ENCODE results near the gene KPNA5.
"Not testable (repeated sequence)": the region's sequence is repeated elsewhere in the genome, so short reads cannot be mapped to it uniquely, and the experiment has no call there.

The KPNA5 gene

DNA sequence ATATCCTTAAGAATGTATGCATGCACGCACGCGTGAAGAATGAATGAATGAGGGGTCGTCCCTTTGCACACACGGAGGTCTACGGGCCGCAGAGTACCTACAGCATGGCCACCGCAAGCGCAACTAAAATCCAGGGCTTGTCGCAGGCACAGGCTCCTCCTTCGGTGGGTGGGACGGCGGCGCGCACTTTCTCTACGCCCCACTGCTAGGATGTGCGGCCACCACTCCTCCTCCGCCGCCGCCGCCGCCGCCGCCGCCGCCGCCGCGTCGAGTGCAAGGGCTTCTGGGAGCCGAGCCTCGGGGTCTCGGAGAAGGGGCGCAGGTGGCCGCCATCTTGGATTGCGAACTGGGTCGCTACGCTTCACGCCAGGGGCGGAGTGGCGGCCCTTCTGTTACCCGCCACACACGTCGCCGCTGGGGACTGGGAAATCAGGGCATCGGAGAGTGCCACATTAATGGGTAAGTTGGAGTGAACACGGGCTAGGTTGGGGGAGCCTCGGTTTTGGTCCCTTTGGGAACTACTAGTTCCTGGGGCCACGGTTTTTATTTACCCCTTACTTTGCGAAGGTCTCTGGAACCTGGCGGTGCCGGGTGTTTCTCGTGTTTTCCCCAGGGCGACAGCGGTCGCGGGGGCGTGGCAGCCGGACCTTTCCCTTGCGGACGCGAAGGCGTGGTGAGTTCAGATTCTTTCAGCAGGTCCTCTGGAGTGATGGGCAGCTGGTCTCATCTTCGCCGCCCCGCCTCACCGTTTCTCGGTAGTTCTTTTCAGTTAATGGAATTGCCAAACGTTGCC, at the start of gene KPNA5:
KPNA5 (plus strand) TSS at position 332 of the 793 bp plus-strand sequence; CDS start at position 456, 124 bp downstream.
- peak; percentile 85 for DNase-seq (ENCODE audit: low spot score)

DNA sequence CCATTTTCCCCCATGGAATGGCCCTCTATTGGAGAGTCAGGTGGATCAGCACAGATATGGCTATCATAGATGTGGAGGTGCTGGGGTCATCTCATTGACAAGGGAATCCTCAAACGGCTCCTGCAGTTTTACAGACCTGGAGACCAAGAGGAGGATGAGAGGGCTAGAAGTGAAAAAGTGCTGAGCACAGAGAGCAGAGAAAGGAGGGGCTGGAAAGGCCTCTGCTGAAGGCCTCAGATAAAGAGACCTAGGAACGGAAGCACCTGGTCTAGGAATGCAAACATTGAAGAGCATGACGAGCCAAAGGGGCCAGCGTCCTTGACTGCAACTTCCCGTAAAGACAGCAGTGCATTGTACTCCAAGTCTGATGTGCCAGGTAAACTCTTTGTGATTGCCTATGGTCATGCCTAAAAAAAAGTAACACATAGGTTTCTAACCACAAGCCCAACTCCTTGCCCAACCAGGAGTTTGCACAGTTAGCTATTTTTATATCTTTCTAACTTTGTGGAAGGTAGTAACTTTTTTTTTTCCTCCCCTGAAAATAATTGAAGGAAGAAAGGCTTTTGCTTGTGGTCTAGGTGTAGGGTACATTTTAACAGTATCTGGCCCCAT, 49.5 kb upstream of the KPNA5 start:
- no peak for DNase-seq (ENCODE audit: low spot score)

DNA sequence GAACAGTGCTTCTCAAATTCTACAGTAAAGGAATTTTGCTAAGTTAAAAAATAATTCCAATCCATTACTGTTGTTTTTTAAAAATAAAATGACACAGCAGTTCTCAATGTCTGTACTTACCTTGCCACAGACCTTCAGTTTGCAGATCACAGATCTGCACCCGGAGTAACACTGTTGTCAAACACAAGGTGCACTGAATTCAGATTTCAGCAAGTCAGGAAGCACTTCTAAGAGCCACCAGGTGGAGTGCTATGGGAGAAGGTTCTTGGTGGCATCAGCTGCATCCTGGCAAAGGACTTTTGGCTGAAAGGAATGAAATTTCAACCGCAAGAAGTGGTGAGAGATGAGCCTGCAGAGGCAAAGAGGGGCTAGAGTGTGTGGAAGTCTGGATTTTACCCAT, 47.3 kb upstream of the KPNA5 start:
- DNase-seq (ENCODE audit: low spot score) = no peak

DNA sequence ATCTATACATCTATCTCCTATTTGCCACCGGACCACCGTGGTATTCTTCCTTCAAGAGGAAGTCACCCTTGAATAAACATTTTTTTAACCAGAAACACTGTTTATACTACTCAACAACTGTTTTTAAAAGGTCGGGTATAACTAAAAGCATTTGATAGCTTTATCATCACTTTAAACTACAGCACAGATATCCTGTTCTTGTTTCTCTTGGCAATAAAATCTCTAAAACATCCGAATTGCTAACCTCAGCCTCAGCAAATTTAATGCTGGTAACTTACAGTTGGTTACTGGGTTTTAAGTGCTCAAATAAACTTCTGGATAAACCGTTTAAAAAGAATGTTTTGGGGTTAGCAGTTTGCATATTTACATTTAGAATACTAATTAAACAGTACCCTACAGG, 32.9 kb upstream of the KPNA5 start:
- DNase-seq (ENCODE audit: low spot score) = no peak

DNA sequence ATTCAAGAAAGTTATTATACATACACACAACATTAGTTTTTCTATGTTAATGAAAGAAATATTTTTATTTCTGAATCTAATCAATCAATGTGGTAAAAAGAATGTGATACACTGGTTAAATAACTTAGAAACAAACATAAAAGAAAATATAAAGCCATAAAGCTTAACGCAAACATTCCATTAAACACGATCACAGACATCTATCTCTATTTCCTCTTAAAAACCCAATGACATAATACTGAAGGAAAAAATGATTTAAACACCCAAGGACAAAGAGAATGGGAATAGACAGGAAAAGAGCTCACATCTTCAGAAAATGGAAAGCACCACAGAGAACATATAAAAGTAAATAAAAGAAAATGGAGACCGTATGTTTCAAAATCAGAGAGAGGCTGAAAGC, 31.9 kb upstream of the KPNA5 start:
- DNase-seq (ENCODE audit: low spot score) = no peak

DNA sequence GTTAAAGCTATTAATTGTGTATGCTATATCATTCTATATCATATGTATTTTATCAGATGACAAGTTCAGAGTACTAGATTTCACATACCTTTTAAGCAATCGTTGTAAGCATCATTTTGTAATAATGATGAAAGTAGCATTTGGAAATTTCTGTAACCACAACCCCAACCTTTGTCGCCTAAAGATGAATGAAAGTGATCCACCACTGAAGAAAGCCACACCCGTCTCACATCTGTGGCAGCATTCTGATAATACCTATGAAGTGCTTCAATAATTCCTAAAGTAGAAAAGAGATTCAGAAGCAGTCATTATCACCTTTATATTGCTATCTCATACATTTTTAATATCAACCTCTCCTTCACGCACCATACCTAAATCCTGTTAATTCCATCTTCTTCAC, 29.1 kb upstream of the KPNA5 start:
- no peak for DNase-seq (ENCODE audit: low spot score)

DNA sequence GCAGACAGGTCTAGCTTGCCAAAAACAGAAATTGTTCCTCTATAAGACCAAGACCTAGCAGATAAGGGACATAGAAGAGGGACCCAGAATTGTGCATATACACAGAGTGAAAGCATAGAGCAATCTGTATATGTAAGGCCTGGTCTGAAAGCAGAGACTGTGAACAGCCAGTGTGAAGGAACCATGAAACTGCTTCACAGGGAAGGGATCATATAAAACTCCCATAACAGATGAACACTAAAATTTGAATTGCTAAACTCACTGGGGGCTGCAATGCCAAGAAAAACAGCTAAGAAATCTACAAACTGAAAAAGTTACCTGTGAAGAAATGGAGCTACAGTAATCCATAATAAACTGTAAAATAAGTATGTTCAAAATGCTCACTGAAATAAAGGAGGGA, 19.4 kb upstream of the KPNA5 start:
- no peak for DNase-seq (ENCODE audit: low spot score)

DNA sequence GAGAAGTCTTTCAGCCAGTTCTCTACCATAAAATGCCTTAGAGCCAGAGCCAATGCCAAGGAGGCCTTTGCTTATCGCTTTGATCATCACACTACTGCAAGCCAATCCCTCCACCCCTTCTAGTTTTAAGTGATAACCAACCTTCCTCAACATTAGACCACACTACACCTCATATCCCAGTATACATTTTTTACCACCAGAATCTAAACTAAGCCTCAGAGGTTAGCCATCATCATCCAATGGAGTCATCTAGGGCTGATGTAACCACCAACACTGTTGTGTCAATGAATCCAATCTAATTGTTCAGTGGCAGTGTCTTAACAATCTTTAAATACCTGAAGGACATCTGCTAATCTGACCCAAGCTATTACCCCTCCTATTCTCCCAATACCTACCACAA, 18.8 kb upstream of the KPNA5 start:
- DNase-seq (ENCODE audit: low spot score) = no peak

DNA sequence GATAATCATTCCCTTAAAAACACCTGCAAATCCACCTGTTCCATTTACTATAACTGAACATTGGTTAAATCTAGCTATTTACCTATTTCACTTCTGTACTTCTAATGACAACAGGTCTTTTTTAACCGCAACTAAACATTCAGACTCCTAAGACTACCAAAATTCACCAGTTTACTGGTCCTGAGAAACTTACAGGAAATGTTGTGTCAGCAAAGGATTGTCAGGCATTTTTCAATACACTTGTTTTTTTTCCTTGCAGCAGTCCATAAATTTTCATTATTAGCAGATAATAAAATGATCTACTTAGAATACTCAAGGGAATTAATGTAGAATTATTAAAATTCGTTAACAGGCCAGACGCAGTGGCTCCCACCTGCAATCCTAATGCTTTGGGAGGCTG, 17.7 kb upstream of the KPNA5 start:
- no peak for DNase-seq (ENCODE audit: low spot score)

DNA sequence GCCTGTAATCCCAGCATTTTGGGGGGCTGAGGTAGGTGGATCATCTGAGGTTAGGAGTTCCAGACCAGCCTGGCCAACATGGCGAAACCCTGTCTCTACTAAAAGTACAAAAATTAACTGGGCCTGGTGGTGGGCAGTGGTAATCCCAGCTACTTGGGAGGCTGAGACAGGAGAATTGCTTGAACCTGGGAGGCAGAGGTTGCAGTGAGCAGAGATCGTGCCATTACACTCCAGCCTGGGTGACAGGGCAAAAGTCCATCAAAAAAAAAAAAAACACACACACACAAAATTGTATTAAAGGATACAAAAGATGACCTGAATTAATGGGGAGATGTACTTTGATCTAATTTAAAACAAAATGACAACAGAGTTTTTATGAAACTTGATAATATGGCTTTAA, 16.8 kb upstream of the KPNA5 start:
- not testable (repeated sequence) for DNase-seq (ENCODE audit: low spot score)

DNA sequence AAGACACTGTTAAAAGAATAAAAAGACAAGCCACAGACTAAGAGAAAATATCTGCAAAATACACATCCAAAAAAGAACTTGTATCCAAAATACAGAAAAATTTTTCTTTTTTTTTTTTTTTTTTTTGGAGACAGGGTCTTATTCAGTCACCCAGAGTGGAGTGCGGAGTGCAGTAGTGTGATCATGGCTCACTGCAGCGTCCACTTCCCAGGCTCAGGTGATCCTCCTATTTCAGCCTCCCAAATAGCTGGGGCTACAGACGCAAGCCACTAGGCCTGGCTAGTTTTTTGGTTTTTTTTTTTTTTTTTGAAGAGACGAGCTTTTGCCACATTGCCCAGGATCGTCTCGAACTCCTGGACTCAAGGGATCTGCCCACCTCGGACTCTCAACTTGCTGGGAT, 15.5 kb upstream of the KPNA5 start:
- no peak for DNase-seq (ENCODE audit: low spot score)

DNA sequence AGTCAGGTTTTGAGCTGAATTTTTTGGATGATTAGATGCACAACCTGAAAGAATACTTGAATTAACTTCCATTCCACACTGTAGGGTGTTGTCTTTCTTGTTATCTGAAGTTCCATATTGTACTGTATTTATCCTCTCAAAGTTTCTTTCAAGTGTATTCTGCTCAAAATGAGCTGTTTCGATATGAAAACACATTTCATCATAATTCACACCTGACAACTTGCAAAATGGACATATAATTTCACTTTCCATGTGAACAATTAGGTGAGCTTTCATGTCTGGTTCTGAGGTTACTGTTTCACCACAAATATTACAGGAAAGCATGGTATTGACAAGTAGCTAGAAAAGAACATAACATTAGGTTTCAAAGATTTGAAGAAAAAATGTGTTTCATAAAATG, 14.1 kb upstream of the KPNA5 start:
- no peak for DNase-seq (ENCODE audit: low spot score)

DNA sequence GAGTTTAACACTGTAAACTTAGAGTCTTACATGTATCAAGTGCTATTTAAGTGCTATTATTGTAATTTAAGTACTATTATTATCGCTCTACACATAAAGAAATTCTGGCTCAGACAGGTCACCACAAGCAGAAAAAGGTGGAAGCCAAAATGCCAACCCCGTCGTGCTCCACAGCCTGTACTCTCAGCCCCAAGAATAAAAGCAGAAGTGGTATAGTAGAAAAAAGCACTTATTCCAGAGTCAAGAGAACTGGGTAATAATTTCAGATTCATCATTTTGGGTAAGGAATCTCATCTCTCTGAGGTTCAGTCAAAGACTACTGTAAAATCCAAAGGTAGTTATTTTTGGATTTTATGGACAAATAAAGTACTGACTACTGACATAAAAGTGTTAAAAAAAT, 13.4 kb upstream of the KPNA5 start:
- DNase-seq (ENCODE audit: low spot score) = no peak

DNA sequence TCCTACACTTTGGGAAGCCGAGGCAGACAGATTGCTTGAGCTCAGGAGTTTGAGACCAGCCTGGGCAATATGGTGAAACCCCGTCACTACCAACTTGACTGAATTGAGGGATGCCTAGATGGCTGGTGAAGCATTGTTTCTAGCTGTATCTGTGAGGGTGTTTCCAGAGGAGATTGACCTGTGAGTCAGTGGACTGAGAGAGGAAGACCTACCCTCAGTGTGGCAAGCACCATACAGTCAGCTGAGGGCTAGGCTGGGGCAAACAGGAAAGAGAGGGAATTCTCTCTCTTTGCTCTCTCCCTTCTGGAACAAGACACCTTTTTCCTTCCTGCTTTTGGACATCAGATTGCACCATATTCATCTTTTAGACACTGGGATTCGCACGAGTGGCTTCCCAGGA, 8.7 kb upstream of the KPNA5 start:
- DNase-seq (ENCODE audit: low spot score) = no peak

DNA sequence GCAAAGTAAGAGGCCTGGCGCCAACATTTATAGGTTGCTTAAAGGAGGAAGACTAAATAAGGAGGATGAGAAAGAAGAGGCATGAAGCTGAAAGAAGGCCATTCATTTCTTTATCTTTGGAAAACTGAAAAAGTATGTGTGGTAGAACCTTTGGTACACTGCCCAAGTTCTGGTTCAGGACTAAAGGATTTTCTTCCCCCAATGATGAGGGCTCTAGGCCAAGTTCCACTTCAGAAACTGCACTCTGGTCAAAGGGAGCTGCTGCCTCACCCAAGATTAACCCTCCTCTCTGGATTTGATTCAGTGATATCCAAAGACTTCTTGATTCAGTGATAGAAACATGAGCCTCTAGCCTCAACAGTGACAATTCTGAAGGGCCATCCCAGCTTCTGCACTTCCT, 5.0 kb upstream of the KPNA5 start:
- no peak for DNase-seq (ENCODE audit: low spot score)

DNA sequence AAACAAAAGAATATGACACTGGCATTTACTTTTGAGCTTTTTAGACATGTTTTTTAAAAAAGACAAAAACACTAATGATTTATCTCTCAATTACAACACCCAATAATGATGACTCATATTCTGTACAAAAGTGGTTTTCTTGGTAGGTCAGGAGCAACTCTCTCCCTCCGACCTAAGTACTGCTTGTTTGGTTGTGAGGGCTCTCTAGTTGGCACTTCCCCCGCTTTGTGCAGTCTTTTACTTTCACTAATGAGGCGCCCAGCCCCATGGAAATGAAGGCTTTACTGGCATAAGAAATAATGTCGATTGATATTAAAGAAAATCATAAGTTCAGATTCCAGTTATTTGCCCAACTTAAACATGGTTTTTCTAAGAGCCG, 1.3 kb downstream of the KPNA5 start:
- DNase-seq (ENCODE audit: low spot score) = peak; percentile 28

DNA sequence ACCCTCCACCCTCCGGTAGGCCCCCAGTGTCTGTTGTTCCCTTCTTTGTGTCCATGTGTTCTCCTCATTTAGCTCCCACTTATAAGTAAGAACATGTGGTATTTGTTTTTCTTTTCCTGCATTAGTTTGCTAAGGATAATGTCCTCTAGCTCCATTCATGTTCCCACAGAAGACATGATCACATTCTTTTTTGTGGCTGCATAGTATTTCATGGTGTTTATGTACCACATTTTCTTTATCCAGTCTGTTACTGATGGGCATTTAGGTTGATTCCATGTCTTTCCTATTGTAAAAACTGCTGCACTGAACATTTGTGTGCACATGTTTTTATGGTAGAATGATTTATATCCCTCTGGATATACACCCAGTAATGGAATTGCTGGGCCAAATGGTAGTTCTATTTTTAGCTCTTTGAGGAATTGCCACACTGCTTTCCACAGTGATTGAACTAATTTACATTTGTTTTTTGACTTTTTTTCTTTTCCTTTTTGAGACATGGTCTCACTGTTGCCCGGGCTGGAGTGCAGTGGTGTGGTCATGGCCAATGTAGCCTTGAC, 4.5 kb downstream of the KPNA5 start:
- DNase-seq (ENCODE audit: low spot score) = no peak

DNA sequence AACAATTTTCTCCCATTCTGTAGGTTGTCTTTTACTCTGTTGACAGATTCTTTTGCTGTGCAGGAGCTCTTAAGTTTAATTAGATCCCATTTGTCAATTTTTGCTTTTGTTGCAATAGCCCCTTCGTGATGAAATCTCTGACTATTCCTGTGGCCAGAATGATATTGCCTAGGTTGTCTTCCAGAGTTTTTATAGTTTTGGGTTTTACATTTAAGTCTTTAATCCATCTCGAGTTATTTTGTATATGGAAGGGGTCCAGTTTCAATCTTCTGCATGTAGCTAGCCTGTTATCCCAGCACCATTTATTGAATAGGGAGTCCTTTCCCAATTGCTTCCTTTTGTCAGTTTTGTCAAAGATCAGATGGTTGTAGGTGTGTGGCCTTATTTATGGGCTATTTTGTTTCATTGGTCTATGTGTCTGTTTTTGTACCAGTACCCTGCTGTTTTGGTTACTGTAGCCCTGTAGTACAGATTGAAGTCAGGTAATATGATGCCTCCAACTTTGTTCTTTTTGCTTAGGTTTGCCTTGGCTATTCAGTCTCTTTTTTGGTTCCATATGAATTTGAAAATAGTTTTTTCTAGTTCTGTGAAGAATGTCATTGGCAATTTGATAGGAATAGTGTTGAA, 5.6 kb downstream of the KPNA5 start:
- not testable (repeated sequence) for DNase-seq (ENCODE audit: low spot score)

DNA sequence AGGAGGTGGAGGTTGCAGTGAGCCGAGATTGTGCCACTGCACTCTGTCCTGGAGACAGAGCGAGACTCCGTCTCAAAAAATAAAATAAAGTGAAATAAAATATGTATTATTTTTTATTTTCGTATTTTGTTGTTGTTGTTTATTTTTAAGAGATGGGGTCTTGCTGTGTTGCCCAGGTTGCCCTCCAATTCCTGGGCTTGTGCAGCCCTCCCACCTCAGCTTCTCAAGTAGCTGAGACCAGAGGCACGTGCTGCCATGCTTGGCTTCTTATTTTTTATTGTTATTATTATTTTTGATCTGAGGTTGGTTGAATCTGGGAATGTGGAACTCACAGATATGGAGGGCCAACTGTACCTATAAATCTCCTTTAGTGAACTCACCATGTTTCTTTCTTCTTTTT, 10.1 kb downstream of the KPNA5 start:
- DNase-seq (ENCODE audit: low spot score) = no peak

DNA sequence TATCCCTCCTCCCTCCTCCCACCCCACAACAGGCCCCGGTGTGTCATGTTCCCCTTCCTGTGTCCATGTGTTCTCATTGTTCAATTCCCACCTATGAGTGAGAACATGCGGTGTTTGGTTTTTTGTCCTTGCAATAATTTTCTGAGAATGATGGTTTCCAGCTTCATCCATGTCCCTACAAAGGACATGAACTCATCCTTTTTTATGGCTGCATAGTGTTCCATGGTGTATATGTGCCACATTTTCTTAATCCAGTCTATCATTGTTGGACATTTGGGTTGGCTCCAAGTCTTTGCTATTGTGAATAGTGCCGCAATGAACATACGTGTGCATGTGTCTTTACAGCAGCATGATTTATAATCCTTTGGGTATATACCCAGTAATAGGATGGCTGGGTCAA, 11.9 kb downstream of the KPNA5 start:
- DNase-seq (ENCODE audit: low spot score) = not testable (repeated sequence)

DNA sequence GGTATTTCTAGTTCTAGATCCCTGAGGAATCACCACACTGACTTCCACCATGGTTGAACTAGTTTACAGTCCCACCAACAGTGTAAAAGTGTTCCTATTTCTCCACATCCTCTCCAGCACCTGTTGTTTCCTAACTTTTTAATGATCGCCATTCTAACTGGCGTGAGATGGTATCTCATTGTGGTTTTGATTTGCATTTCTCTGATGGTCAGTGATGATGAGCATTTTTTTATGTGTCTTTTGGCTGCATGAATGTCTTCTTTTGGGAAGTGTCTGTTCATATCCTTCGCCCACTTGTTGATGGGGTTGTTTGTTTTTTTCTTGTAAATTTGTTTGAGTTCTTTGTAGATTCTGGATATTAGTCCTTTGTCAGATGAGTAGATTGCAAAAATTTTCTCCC, 12.3 kb downstream of the KPNA5 start:
- not testable (repeated sequence) for DNase-seq (ENCODE audit: low spot score)

DNA sequence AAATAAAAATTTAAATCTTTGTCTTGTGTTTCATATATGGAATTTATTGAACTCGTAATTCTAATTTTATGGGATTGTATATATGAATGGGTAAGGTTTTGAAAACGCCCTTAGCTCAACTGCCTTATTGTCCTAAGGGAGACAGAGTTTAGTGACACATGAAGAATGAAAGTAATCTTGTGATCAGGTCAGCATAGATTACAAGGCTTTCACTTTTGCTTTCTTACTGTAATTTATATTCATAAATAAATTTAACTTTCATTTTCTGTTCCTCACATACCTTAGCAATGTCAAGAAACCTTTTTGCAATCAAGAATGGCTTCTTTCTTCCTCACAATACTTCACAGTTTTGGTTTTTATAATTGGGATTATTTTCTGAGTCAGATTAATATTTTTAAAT, 14.4 kb downstream of the KPNA5 start:
- no peak for DNase-seq (ENCODE audit: low spot score)

DNA sequence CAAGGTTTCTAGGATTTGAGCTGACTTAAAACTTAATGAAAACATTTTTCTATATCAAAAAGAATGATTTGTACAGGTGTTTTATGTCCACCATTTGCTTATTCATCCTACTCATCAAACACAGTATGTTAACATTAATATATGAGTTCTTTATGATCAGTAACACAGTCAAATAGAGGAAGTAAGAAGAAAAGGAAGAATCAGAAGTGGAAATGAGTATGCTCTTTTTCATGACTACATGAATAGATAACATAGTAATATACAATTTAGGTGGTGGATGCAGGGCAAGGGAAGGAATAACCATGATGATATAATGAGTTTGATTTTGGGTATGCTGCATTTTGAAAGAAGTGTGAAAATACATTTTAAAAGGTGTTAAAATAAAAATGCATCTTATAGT, 16.5 kb downstream of the KPNA5 start:
- no peak for DNase-seq (ENCODE audit: low spot score)

All from COLO829 (cell line).